Activated CD4-positive, alpha-beta T cell treated with anti-CD3 and anti-CD28 coated beads for 4 hours (primary cell): ENCODE results near the gene RAB44.

Experiments used
- DNase-seq, 2 donors: peaks; one replicate each; pipeline ENCODE4 v3.0.0-alpha.2; 2020

The RAB44 gene

DNA sequence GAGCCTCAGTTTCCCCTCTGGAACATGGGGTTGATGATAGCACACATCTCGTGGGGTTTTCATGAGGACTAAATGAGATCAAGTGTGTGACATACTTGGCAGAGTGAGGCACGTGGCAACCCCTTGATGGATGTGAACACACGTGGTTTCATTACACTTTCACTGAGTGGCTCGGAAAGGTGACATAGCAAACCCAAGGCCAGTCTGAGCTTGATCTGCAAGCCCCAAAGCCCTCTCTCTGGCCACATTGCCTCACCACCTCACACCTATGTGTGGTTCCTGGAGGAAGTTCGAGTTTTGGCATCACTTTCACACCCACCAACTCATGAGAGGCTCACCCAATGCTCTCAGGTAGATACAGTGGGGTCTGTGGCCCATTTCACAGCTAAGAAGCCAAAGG, 81.6 kb downstream of the RAB44 start:
- DNase-seq, result no peak

DNA sequence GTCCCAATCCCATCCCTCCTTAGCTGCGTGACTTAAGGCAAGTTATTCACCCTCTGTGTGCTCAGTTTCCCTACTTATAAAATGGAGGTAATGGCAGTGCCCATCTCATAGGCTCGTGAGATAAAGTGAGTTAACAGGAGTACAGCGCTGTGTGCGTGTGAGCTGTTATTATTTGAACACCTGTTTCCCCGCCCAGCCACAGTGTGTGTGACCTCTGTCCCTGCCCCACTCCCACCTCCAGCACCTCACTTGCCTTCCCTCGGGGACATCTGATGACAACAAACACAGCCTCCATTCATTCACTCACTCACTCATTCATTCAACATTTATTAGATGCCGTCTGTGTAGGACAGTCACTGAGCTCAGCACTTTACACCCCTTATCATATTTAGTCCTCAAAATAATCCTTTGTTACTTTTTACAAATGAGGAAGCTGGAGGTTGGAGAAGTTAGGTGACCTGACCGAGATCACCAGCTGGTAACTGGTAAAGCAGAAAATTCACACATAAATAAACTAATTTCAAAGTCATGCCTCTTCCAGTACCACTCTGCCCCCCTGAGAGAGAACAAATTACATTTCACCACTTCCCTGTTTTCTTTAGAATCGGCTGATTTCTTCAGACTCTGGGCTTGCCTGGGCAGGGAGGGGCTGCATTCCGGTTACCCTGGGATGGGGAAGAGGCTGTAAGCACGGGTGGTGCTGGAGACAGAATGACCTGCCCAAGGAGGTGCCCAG, 83.0 kb downstream of the RAB44 start:
- no peak for DNase-seq

DNA sequence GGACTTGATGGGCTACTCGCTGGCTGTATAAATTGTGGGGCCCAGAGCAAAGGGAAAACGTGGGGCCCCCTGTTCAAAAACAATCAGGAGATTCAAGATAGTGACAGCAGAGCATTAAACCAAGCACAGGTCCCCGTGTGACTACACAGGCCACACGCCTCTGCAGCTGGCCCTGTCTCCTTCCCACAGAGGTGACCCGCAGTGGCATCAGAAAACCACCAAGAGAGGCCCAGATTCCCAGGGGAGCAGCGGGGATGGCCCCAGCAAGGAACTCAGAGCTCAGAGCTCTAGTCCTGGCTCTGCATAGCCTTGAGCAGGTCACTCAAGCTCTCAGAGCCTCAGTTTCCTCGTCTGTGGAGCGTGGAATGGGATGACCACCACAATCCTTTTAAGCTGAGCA, 84.0 kb downstream of the RAB44 start:
- no peak for DNase-seq
